H1 (cell line): ENCODE results near the gene PRR5L. TPM values are rescaled to one million over a fixed set of nuclear protein-coding genes. Genes with fewer than 3 reads are reported as not detected.

Source experiments
- KDM5A ChIP-seq: fragments of 200-600 bp; IDR thresholded peaks from 2 replicates; pipeline ENCODE4 v1.7.1; 2012; ENCODE audit warnings: mild to moderate bottlenecking, low read length, inconsistent platforms, mixed read lengths
- polyA plus RNA-seq, 7 experiments: library from polyadenylated mRNA; depleted of rRNA in 3 of 7; stranded (reverse) in 5 of 7; unstranded in 2 of 7; fragments of >200 nt in 5 of 7; fragments of 200-250 nt in 2 of 7; gene quantifications; 1 replicate in 5 of 7; 2 replicates in 1 of 7; 4 replicates in 1 of 7; pipeline versions ENCODE4 v1.2.1 to v1.2.3, GENCODE V29; 2011 to 2013; ENCODE audit warnings: missing spikeins in 2 of 7, mixed read lengths in 2 of 7
- total RNA-seq: library from RNA; stranded (reverse); fragmentation: NEBNext Ultra II Directional; extraction: Animal tissue kit (Norgen Biotek cat#: 25700); gene quantifications from 2 replicates; pipeline ENCODE4 v1.2.1, GENCODE V29; 2021

The PRR5L gene
- total and polyA plus RNA-seq, 2 of the 8 experiments (the other 6 are each of a cell fraction or from before 2014, with no cell fraction given): 6.6 to 10.1 TPM

- no peak for TF ChIP-seq KDM5A
Observed at GRCh38 chr11:36281850-36282249, 14.2 kb upstream of the PRR5L start (continued).
